CD14-positive monocyte (primary cell): ENCODE measurements around the gene PLCD3. TPM values are rescaled to one million over a fixed set of nuclear protein-coding genes. Genes with fewer than 3 reads are reported as not detected.

Experiments
- DNase-seq, 3 donors: peaks; one replicate each; pipeline ENCODE4 v3.0.0-alpha.2; 2011 to 2022
- H2AFZ ChIP-seq: 2 replicates; pipeline ENCODE4 v1.6.0; 2012; ENCODE audit warnings: mild to moderate bottlenecking, low read depth, low read length, inconsistent platforms; ENCODE audit not compliant: insufficient read depth, poor library complexity, severe bottlenecking
- H3K27ac ChIP-seq, 2 donors: 1 replicate in 1 of 2; 2 replicates in 1 of 2; pipeline ENCODE4 v1.5.1; 2012 to 2013; ENCODE audit warnings: low read length in 2 of 2, control low read depth in 1 of 2, inconsistent platforms in 1 of 2, low read depth in 1 of 2, mild to moderate bottlenecking in 1 of 2
- H3K27me3 ChIP-seq, 2 donors: one replicate each; pipeline versions ENCODE4 v1.6.0 to v1.6.1; 2011 to 2013; ENCODE audit warnings: low read length in 2 of 2; ENCODE audit not compliant: control insufficient read depth in 2 of 2, insufficient read depth in 2 of 2
- H3K36me3 ChIP-seq, 2 donors: replicated peaks in 1 of 2; 1 replicate in 1 of 2; 2 replicates in 1 of 2; pipeline versions ENCODE4 v1.5.1 to v1.6.1; 2012 to 2013; ENCODE audit warnings: low read length in 2 of 2, control low read depth in 1 of 2, inconsistent platforms in 1 of 2, mild to moderate bottlenecking in 1 of 2; ENCODE audit not compliant: insufficient read depth in 2 of 2, control insufficient read depth in 1 of 2
- H3K4me1 ChIP-seq, 2 donors: 1 replicate in 1 of 2; 2 replicates in 1 of 2; pipeline versions ENCODE4 v1.5.1 to v1.6.1; 2012 to 2013; ENCODE audit warnings: low read length in 2 of 2, control low read depth in 1 of 2, inconsistent platforms in 1 of 2, mild to moderate bottlenecking in 1 of 2, moderate library complexity in 1 of 2; ENCODE audit not compliant: insufficient read depth in 2 of 2, control insufficient read depth in 1 of 2
- H3K4me2 ChIP-seq: replicated peaks from 2 replicates; pipeline ENCODE3; 2012; ENCODE audit warnings: low read length, moderate library complexity, mild to moderate bottlenecking; ENCODE audit not compliant: poor library complexity, severe bottlenecking; ENCODE audit errors: extremely low read depth
- H3K4me3 ChIP-seq, 3 experiments: fragments of 200-600 bp in 1 of 3; sonication (generic) in 1 of 3; replicated peaks in 1 of 3; 1 replicate in 2 of 3; 2 replicates in 1 of 3; pipeline ENCODE4 v1.5.1; 2011 to 2013; ENCODE audit warnings: low read length in 3 of 3, mild to moderate bottlenecking in 3 of 3, control low read depth in 2 of 3, low read depth in 2 of 3, inconsistent platforms in 1 of 3, moderate library complexity in 1 of 3
- H3K79me2 ChIP-seq: 2 replicates; pipeline ENCODE4 v1.6.0; 2012; ENCODE audit warnings: mild to moderate bottlenecking, control low read depth, inconsistent platforms, low read length, moderate library complexity; ENCODE audit not compliant: insufficient read depth
- H3K9ac ChIP-seq: 2 replicates; pipeline ENCODE4 v1.6.0; 2017; ENCODE audit warnings: low read length, mild to moderate bottlenecking; ENCODE audit not compliant: insufficient read depth, poor library complexity, severe bottlenecking
- H3K9me3 ChIP-seq, 2 donors: replicated peaks in 1 of 2; 1 replicate in 1 of 2; 2 replicates in 1 of 2; pipeline versions ENCODE4 v1.5.1 to v1.6.1; 2012 to 2013; ENCODE audit warnings: low read length in 2 of 2, control low read depth in 1 of 2; ENCODE audit not compliant: control insufficient read depth in 1 of 2, insufficient read depth in 1 of 2
- H4K20me1 ChIP-seq: 2 replicates; pipeline ENCODE4 v1.6.0; 2012; ENCODE audit warnings: mild to moderate bottlenecking, low read length, control low read depth, moderate library complexity; ENCODE audit not compliant: insufficient read depth
- H3K27ac Mint-ChIP-seq, 7 donors: one replicate each; pipeline ENCODE4 v1.8.0; 2020; ENCODE audit warnings: mild to moderate bottlenecking in 7 of 7, mixed read lengths in 7 of 7, moderate library complexity in 6 of 7, inconsistent platforms in 2 of 7
- H3K27me3 Mint-ChIP-seq, 3 donors: one replicate each; pipeline ENCODE4 v1.8.0; 2021 to 2022; ENCODE audit warnings: low read depth in 3 of 3, mild to moderate bottlenecking in 3 of 3, mixed read lengths in 3 of 3, moderate library complexity in 3 of 3, inconsistent platforms in 1 of 3
- H3K36me3 Mint-ChIP-seq, 2 donors: one replicate each; pipeline ENCODE4 v1.8.0; 2020; ENCODE audit warnings: mixed read lengths in 2 of 2, inconsistent platforms in 1 of 2, mild to moderate bottlenecking in 1 of 2
- H3K4me1 Mint-ChIP-seq: one replicate; pipeline ENCODE4 v1.8.0; 2020; ENCODE audit warnings: mild to moderate bottlenecking, mixed read lengths
- H3K4me3 Mint-ChIP-seq, 2 donors: one replicate each; pipeline ENCODE4 v1.8.0; 2020; ENCODE audit warnings: mild to moderate bottlenecking in 2 of 2, mixed read lengths in 2 of 2, moderate library complexity in 1 of 2
- H3K9me3 Mint-ChIP-seq, 7 donors: one replicate each; pipeline ENCODE4 v1.8.0; 2020 to 2022; ENCODE audit warnings: mixed read lengths in 7 of 7, mild to moderate bottlenecking in 6 of 7, moderate library complexity in 6 of 7, inconsistent platforms in 2 of 7
- WGBS: methylation state at CpG from one replicate; pipeline ENCODE4 v1.1.5; 2013; ENCODE audit warnings: missing lambda C conversion rate; ENCODE audit not compliant: insufficient coverage; 5-methylcytosine and 5-hydroxymethylcytosine counted together
- intact Hi-C, 2 donors: fragments of 100-400 bp; cut with micrococcal nuclease; formaldehyde crosslinking; loops; one replicate each; pipeline versions ENCODE4 v1.15.0 to v1.15.1; 2023
- polyA plus RNA-seq, 3 donors: library from polyadenylated mRNA; depleted of rRNA in 1 of 3; unstranded in 2 of 3; stranded (reverse) in 1 of 3; fragments of 300-500 nt in 2 of 3; fragments of >200 nt in 1 of 3; fragmentation: Illumina TruSeq in 2 of 3; gene quantifications; 1 replicate in 2 of 3; 2 replicates in 1 of 3; pipeline ENCODE4 v1.2.3, GENCODE V29; 2012 to 2021
- TF ChIP-seq, protein P1 (sequence below): fragments of 200-600 bp; IDR thresholded peaks from one replicate; pipeline ENCODE4 v1.8.0; 2022; ENCODE audit warnings: antibody characterized with exemption, mild to moderate bottlenecking

Gene PLCD3
- polyA plus RNA-seq, 3 donors = 0.97 to 25.8 (median 2.5) TPM

DNA sequence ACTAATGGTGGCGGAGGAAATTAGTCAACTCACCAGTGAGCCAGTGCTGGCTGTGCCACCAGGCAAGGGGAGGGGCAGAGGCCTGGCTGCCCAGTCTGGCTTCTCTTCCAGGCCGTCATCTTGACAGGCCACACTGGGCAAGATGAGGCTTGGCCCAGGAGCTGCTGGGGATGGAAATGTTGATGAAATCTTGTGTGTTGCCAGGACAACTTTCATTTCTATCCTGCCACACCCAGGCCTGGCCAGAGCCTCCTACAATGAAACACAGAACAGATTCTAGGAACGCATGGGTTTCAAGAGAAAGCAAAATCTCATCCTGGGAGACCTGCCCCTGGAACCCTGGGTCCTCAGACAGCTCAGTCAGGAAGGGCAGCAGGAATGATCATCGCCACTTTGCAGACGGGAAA, 38.6 kb upstream of the PLCD3 start:
- H3K36me3 ChIP-seq = no peaks in the 10 kb centered on the region
- H3K79me2 ChIP-seq = peaks cover 13% of the 10 kb centered on the region
- Mint-ChIP-seq H3K4me1 (peaks cover 51% of the 10 kb centered on the region), H3K4me3 (peak overlapping the region; percentile 53 to 77), H3K27ac (peak overlapping the region; percentile 92 to 99 (median 98)), H3K36me3 (peaks cover 5 to 18% of the 10 kb centered on the region in 2 donors), H3K9me3 (no peaks in the 10 kb centered on the region), H3K27me3 (no peaks in the 10 kb centered on the region)
- H3K4me2 ChIP-seq = peak overlapping the region; percentile 81
- 0% methylated on average over 3 of the region's 5 CpGs for WGBS
- TF ChIP-seq, protein P1, sequence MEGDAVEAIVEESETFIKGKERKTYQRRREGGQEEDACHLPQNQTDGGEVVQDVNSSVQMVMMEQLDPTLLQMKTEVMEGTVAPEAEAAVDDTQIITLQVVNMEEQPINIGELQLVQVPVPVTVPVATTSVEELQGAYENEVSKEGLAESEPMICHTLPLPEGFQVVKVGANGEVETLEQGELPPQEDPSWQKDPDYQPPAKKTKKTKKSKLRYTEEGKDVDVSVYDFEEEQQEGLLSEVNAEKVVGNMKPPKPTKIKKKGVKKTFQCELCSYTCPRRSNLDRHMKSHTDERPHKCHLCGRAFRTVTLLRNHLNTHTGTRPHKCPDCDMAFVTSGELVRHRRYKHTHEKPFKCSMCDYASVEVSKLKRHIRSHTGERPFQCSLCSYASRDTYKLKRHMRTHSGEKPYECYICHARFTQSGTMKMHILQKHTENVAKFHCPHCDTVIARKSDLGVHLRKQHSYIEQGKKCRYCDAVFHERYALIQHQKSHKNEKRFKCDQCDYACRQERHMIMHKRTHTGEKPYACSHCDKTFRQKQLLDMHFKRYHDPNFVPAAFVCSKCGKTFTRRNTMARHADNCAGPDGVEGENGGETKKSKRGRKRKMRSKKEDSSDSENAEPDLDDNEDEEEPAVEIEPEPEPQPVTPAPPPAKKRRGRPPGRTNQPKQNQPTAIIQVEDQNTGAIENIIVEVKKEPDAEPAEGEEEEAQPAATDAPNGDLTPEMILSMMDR = no peak
- H3K4me3 ChIP-seq = peak overlapping the region in 1 of 3 experiments; percentile 73
- peak overlapping the region; percentile 56 for H3K9ac ChIP-seq
- H3K27ac ChIP-seq = peak overlapping the region; percentile 77 to 92
- DNase-seq = peak; percentile 67 to 81 (median 77)
- H4K20me1 ChIP-seq = no peaks in the 10 kb centered on the region
- H3K27me3 ChIP-seq = no peaks in the 10 kb centered on the region
- no peaks in the 10 kb centered on the region for H3K9me3 ChIP-seq
- H2AFZ ChIP-seq = peak overlapping the region; percentile 76
- H3K4me1 ChIP-seq = peaks cover 58 to 61% of the 10 kb centered on the region in 2 donors
- intact Hi-C loops = no loop called here

DNA sequence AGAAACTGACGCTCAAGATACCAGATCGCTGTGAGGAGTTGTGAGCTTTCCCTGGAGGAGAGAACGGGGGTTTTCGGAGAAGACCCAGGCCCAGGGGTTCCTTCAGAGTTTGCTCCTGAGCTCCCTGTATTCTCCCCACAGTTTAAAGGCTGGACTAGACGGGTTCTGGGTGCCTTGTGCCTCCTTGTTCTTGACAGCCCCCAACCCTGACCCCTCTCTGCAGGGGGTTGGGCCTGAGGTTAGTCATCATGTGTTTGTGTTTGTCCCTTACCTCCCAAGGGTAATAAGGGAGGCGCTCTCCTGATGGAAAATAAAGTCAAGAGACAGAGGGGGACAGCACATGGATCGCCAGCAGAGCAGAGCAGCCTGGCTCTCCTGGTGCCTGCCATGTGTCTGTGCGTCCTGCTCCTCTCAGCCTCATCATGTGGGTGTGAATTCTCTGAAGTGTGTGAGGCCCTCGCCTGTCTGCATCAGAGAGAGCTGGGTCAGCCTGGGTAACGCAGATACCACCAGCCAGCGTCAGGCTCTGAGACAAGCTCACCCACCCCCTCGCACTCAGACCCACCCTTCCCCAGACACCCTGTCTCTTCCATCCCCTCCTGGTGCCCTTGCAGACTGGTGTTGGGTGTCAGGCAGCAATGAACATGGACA, 38.1 kb upstream of the PLCD3 start:
- H3K79me2 ChIP-seq = peaks cover 13% of the 10 kb centered on the region
- peak overlapping the region in 1 of 3 experiments; percentile 73 for H3K4me3 ChIP-seq
- no peaks in the 10 kb centered on the region for H3K27me3 ChIP-seq
- H3K9me3 ChIP-seq = no peaks in the 10 kb centered on the region
- whole genome bisulfite sequencing = 100% methylated on average over 1 of the region's 12 CpGs
- peaks cover 58 to 61% of the 10 kb centered on the region in 2 donors for H3K4me1 ChIP-seq
- peak overlapping the region; percentile 77 to 92 for H3K27ac ChIP-seq
- H3K9me3 Mint-ChIP-seq = no peaks in the 10 kb centered on the region
- H4K20me1 ChIP-seq = no peaks in the 10 kb centered on the region
- TF ChIP-seq, protein P1 = no peak
- H3K4me3 Mint-ChIP-seq = peak overlapping the region in 1 of 2 donors; percentile 77
- H3K36me3 ChIP-seq = no peaks in the 10 kb centered on the region
- H2AFZ ChIP-seq = peak overlapping the region; percentile 76
- no peak for DNase-seq
- H3K36me3 Mint-ChIP-seq = peaks cover 5 to 18% of the 10 kb centered on the region in 2 donors
- peak overlapping the region; percentile 81 for H3K4me2 ChIP-seq
- H3K9ac ChIP-seq = peak overlapping the region; percentile 56
- peak overlapping the region; percentile 92 to 99 (median 98) for H3K27ac Mint-ChIP-seq
- peaks cover 49% of the 10 kb centered on the region for H3K4me1 Mint-ChIP-seq
- intact Hi-C loops = no loop called here
- H3K27me3 Mint-ChIP-seq = no peaks in the 10 kb centered on the region
